NCI-H146 (cell line): ENCODE data around the gene MINDY3.

Source experiments
- DNase-seq: peaks from one replicate; lab custom pipeline; 2025; lab: John Stamatoyannopoulos, UW

Gene MINDY3

DNA sequence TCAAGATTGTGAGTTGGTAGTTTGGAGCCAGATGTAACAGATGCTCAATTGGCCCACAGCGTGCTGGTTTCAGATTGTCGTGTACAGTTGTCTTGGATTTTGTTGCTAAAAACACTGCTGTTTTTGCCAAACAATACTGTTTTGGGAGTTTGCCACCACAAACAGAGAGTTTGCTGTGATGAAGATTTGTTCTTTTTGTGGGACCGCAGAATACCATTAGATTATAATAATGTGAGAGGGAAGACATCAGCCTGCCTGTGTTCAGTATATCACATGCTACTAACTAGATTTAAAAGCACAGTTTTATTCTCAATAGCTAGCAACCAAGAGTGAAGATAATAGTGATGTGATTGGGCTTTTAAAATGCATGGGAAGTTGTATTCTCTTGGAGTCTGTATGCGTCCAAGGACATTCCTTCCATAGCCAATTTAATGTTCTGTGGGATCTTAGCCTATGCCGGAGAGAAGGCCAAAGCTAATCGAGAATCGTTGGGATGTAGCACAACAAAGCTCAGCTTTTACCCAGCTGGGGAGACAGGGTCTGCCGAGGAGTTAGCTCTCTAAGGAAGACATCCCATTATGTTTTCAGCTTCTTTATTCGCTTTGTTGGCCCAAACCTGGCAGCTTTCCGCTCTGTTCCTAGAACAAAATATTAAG, 121.9 kb downstream of the MINDY3 start:
- DNase-seq = no peak

DNA sequence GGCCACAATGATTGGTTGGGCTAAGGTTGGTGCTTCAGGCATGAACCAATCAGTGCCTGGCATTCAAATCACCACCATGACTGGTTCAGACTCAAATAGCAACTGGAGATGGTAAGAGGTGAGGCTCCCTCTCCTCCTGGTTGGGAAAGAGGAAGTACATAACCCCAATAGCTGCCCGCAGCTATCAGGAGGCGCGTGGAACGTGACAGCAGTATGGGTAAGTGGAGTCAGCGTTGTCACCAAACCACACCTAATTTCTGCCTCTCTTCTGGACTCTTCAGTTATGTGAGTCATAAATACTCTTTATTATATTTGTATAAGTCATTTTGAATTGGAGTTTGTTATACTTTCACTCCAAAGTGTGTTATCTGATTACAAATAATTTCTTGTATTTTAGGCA, 122.7 kb downstream of the MINDY3 start:
- no peak for DNase-seq

DNA sequence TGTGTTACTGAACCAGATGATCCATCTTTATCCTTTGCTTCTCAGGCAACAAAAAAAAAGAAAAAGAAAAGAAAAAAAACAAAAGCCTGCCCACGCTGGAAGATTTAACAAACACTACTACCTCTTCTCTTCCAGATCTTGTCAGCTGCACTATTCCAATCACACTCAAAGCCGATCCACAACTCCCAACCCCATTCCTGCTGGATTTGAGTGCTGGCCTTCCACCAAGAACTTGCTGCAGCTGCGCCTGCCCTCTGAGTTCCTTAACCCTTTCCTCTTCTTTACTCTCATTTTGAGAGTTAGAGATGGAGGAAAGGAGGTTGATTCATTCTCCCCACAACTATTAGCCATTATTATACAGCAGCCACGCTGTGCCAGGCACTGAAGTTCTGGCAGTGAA, 124.5 kb downstream of the MINDY3 start:
- DNase-seq = no peak

DNA sequence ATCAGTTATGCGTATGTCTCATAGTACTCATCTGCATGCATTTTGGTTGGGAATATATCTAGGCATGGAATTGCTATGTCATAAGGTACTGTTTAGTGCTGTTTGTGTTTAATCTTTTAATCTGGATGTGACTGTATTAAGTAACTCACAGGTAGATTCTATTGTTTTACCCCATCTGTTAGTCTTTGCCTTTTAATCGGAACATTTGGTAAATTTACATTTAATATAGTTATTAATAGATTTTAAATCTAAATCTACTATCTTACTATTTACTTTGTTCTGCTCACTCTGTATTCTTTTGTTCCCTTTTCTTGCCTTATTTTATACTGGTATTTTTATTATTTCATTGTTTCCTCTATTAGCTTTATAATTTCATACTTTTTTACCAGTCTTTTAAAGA, 130.0 kb downstream of the MINDY3 start:
- DNase-seq = no peak

DNA sequence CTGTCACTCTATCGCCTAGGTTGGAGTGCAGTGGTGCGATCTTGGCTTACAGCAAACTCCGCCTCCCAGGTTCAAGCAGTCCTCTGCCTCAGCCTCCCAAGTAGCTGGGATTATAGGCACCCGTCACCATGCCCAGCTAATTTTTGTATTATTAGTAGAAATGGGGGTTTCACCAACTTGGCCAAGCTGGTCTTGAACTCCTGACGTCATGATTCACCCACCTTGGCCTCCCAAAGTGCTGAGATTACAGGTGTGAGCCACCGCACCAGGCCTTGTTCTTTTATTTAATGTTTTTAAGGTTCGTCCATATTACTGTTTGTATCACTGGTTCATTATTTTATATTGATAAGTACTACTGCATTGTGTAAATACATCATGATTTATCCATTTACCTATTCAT, 130.4 kb downstream of the MINDY3 start:
- DNase-seq = no peak
